Measurements from ENCODE around the gene MRPL49.

DNA sequence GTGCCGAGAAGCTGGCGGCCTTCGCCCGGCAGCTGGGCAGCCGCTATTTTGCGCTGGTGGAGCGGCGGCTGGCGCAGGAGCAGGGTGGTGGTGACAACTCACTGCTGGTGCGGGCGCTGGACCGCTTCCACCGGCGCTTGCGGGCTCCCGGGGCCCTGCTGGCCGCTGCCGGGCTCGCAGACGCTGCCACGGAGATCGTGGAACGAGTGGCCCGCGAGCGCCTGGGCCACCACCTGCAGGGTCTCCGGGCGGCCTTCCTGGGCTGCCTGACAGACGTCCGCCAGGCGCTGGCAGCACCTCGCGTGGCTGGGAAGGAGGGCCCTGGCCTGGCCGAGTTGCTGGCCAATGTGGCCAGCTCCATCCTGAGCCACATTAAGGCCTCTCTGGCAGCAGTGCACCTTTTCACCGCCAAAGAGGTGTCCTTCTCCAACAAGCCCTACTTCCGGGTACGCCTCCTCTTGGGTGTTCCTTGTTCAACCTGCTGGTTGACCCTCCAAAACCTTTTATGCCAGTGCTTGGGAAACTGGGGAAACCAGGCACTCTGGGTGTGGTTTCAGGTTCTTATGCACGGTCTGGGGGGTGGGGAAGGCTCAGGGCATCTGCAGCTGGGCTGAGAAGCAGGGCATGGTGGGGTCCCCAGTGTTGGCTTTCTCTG lies 13.5 kb upstream of the MRPL49 start:
- TF ChIP-seq, protein P1, sequence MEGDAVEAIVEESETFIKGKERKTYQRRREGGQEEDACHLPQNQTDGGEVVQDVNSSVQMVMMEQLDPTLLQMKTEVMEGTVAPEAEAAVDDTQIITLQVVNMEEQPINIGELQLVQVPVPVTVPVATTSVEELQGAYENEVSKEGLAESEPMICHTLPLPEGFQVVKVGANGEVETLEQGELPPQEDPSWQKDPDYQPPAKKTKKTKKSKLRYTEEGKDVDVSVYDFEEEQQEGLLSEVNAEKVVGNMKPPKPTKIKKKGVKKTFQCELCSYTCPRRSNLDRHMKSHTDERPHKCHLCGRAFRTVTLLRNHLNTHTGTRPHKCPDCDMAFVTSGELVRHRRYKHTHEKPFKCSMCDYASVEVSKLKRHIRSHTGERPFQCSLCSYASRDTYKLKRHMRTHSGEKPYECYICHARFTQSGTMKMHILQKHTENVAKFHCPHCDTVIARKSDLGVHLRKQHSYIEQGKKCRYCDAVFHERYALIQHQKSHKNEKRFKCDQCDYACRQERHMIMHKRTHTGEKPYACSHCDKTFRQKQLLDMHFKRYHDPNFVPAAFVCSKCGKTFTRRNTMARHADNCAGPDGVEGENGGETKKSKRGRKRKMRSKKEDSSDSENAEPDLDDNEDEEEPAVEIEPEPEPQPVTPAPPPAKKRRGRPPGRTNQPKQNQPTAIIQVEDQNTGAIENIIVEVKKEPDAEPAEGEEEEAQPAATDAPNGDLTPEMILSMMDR (IDR thresholded peaks at IDR 0.05): no peak
- no peak for TF ChIP-seq ZNF232 (CRISPR knock-in tag; IDR thresholded peaks at IDR 0.05)
- TF ChIP-seq, protein P2, sequence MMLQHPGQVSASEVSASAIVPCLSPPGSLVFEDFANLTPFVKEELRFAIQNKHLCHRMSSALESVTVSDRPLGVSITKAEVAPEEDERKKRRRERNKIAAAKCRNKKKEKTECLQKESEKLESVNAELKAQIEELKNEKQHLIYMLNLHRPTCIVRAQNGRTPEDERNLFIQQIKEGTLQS (CRISPR knock-in tag; conservative IDR thresholded peaks at IDR 0.05): no peak
- TF ChIP-seq CREB1 (CRISPR knock-in tag; IDR thresholded peaks at IDR 0.05): no peak
- TF ChIP-seq, protein P3, sequence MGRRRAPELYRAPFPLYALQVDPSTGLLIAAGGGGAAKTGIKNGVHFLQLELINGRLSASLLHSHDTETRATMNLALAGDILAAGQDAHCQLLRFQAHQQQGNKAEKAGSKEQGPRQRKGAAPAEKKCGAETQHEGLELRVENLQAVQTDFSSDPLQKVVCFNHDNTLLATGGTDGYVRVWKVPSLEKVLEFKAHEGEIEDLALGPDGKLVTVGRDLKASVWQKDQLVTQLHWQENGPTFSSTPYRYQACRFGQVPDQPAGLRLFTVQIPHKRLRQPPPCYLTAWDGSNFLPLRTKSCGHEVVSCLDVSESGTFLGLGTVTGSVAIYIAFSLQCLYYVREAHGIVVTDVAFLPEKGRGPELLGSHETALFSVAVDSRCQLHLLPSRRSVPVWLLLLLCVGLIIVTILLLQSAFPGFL (CRISPR knock-in tag; IDR thresholded peaks at IDR 0.05; ENCODE audit: borderline replicate concordance): no peak
- TF ChIP-seq ESRRA (CRISPR knock-in tag; IDR thresholded peaks at IDR 0.05; ENCODE audit: borderline replicate concordance): no peak
- TF ChIP-seq, protein P4, sequence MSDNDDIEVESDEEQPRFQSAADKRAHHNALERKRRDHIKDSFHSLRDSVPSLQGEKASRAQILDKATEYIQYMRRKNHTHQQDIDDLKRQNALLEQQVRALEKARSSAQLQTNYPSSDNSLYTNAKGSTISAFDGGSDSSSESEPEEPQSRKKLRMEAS (CRISPR knock-in tag; IDR thresholded peaks at IDR 0.05): no peak

Data from WTC11 (cell line).